Spleen (tissue), 7 donors: ENCODE measurements around the gene ERBB4.

ENCODE experiments used
- POLR2A ChIP-seq, 3 donors: fragments of 450-650 bp; IDR thresholded peaks; one replicate each; pipeline ENCODE4 v1.5.1; 2017; ENCODE audit warnings: antibody characterized with exemption in 3 of 3, mild to moderate bottlenecking in 1 of 3
- POLR2AphosphoS5 ChIP-seq, 3 donors: sonication (generic); formaldehyde crosslinking; IDR thresholded peaks; one replicate each; pipeline ENCODE4 v1.5.1; 2017; ENCODE audit warnings: antibody characterized with exemption in 3 of 3
- TF ChIP-seq, protein P1 (sequence below), 11 experiments: fragments of 200-600 bp in 7 of 11; fragments of 450-650 bp in 4 of 11; sonication (generic) in 4 of 11; IDR thresholded peaks in 8 of 11; conservative IDR thresholded peaks in 3 of 11; 1 replicate in 7 of 11; 2 replicates in 4 of 11; pipeline versions ENCODE4 v1.4.0 to v1.8.0; 2016 to 2021; ENCODE audit warnings: antibody characterized with exemption in 11 of 11, inconsistent platforms in 4 of 11, mild to moderate bottlenecking in 1 of 11
- donor health status: DM: no; HTN: no; CAD: no; lungs with moderate emphysema.
- donor health status: DM: no; HTN: no; CAD: no.
- donor health status: DM: no; HTN: no; CAD: no.

DNA sequence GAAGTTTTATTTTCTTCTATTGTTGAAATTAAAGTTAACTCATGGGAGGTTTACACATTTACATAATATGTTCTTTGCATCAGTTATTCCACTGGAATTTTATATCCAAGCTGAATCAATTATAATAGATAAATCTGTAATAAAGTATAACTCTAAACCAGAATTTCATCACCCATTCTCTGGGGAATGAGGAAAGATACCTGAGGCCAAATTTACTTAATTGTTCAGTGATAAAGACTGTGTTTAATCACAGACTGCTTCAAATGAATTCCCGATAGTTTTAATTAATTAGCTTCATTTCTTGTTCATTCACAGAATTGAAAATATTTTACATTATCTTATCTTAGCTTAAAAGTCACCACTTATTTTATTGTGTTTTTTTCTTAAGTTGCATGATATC lies 562.5 kb downstream of the ERBB4 start:
- TF ChIP-seq, protein P1, sequence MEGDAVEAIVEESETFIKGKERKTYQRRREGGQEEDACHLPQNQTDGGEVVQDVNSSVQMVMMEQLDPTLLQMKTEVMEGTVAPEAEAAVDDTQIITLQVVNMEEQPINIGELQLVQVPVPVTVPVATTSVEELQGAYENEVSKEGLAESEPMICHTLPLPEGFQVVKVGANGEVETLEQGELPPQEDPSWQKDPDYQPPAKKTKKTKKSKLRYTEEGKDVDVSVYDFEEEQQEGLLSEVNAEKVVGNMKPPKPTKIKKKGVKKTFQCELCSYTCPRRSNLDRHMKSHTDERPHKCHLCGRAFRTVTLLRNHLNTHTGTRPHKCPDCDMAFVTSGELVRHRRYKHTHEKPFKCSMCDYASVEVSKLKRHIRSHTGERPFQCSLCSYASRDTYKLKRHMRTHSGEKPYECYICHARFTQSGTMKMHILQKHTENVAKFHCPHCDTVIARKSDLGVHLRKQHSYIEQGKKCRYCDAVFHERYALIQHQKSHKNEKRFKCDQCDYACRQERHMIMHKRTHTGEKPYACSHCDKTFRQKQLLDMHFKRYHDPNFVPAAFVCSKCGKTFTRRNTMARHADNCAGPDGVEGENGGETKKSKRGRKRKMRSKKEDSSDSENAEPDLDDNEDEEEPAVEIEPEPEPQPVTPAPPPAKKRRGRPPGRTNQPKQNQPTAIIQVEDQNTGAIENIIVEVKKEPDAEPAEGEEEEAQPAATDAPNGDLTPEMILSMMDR (IDR thresholded peaks at IDR 0.05 in 8 of 11, conservative IDR thresholded peaks at IDR 0.05 in 3 of 11), result no peak
- TF ChIP-seq POLR2A (IDR thresholded peaks at IDR 0.05), result no peak
- TF ChIP-seq POLR2AphosphoS5 (IDR thresholded peaks at IDR 0.05), result no peak
